HCT116 (cell line): ENCODE results near the gene CPNE8.

Experiments used
- CTCF ChIP-seq, 3 experiments: fragments of 200-600 bp in 1 of 3; sonication (generic) in 1 of 3; IDR thresholded peaks in 2 of 3; conservative IDR thresholded peaks in 1 of 3; 2 replicates each; pipeline ENCODE4 v1.5.1; 2012 to 2017; ENCODE audit warnings: low read depth in 2 of 3, low read length in 2 of 3, antibody characterized with exemption in 1 of 3, borderline replicate concordance in 1 of 3, control low read depth in 1 of 3, mild to moderate bottlenecking in 1 of 3, mixed read lengths in 1 of 3, mixed run types in 1 of 3, moderate library complexity in 1 of 3; ENCODE audit not compliant: insufficient read depth in 1 of 3
- EZH2phosphoT487 ChIP-seq: fragments of 200-600 bp; IDR thresholded peaks from 2 replicates; pipeline ENCODE4 v1.6.1; 2018; ENCODE audit warnings: antibody characterized with exemption, borderline replicate concordance
- POLR2A ChIP-seq: IDR thresholded peaks from 2 replicates; pipeline ENCODE4 v1.7.0; 2011; ENCODE audit warnings: borderline replicate concordance; ENCODE audit not compliant: insufficient read depth, insufficient read length; ENCODE audit errors: extremely low read depth
- POLR2AphosphoS5 ChIP-seq: IDR thresholded peaks from 2 replicates; pipeline ENCODE4 v1.6.1; 2011; ENCODE audit warnings: mild to moderate bottlenecking, low read depth, low read length, moderate library complexity
- RAD21 ChIP-seq: IDR thresholded peaks from 2 replicates; pipeline ENCODE4 v1.6.1; 2012; ENCODE audit warnings: low read depth, mild to moderate bottlenecking
- YY1 ChIP-seq: IDR thresholded peaks from 2 replicates; pipeline ENCODE4 v1.6.1; 2011; ENCODE audit warnings: low read length, low read depth, moderate library complexity, mild to moderate bottlenecking; ENCODE audit not compliant: insufficient replicate concordance; ENCODE audit errors: extremely low read depth
- ZBTB33 ChIP-seq: IDR thresholded peaks from 2 replicates; pipeline ENCODE4 v1.6.1; 2011; ENCODE audit warnings: mild to moderate bottlenecking, low read length, moderate library complexity; ENCODE audit not compliant: insufficient replicate concordance; ENCODE audit errors: extremely low read depth
- TF ChIP-seq, protein P1 (sequence below): IDR thresholded peaks from 2 replicates; pipeline ENCODE4 v1.6.1; 2012; ENCODE audit warnings: low read depth

GRCh38 chr12:38776647-38777046, 128.7 kb downstream of the CPNE8 start:
- TF ChIP-seq POLR2A (no peak), POLR2AphosphoS5 (no peak), CTCF (IDR thresholded peaks at IDR 0.05 in 2 of 3, conservative IDR thresholded peaks at IDR 0.05 in 1 of 3; ENCODE audit: borderline replicate concordance in 1 of 3, insufficient read depth in 1 of 3, low read depth in 2 of 3, low read length in 2 of 3) (no peak), EZH2phosphoT487 (no peak), RAD21 (no peak), YY1 (no peak), ZBTB33 (no peak)
- TF ChIP-seq, protein P1, sequence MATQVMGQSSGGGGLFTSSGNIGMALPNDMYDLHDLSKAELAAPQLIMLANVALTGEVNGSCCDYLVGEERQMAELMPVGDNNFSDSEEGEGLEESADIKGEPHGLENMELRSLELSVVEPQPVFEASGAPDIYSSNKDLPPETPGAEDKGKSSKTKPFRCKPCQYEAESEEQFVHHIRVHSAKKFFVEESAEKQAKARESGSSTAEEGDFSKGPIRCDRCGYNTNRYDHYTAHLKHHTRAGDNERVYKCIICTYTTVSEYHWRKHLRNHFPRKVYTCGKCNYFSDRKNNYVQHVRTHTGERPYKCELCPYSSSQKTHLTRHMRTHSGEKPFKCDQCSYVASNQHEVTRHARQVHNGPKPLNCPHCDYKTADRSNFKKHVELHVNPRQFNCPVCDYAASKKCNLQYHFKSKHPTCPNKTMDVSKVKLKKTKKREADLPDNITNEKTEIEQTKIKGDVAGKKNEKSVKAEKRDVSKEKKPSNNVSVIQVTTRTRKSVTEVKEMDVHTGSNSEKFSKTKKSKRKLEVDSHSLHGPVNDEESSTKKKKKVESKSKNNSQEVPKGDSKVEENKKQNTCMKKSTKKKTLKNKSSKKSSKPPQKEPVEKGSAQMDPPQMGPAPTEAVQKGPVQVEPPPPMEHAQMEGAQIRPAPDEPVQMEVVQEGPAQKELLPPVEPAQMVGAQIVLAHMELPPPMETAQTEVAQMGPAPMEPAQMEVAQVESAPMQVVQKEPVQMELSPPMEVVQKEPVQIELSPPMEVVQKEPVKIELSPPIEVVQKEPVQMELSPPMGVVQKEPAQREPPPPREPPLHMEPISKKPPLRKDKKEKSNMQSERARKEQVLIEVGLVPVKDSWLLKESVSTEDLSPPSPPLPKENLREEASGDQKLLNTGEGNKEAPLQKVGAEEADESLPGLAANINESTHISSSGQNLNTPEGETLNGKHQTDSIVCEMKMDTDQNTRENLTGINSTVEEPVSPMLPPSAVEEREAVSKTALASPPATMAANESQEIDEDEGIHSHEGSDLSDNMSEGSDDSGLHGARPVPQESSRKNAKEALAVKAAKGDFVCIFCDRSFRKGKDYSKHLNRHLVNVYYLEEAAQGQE: no peak
